HepG2 (cell line): ENCODE data around the gene DLX1. TPM values are rescaled to one million over a fixed set of nuclear protein-coding genes. Genes with fewer than 3 reads are reported as not detected.

Experiments used
- BCLAF1 ChIP-seq: fragments of 450-650 bp; IDR thresholded peaks from 2 replicates; pipeline ENCODE4 v1.6.1; 2017; ENCODE audit warnings: mild to moderate bottlenecking
- RNF2 ChIP-seq: fragments of 450-650 bp; conservative IDR thresholded peaks from 2 replicates; pipeline ENCODE4 v1.6.1; 2016; ENCODE audit warnings: low read depth
- SATB2 ChIP-seq: sonication (generic); formaldehyde crosslinking; IDR thresholded peaks from 2 replicates; pipeline ENCODE4 v1.5.0; 2020; ENCODE audit warnings: missing genetic modification reagents
- TARDBP ChIP-seq: sonication (generic); formaldehyde crosslinking; IDR thresholded peaks from 2 replicates; pipeline ENCODE4 v1.8.0; 2022; ENCODE audit warnings: mild to moderate bottlenecking, missing genetic modification reagents
- TFE3 ChIP-seq: IDR thresholded peaks from 2 replicates; pipeline ENCODE4 v1.6.1; 2016
- ZBTB42 ChIP-seq: sonication (generic); formaldehyde crosslinking; IDR thresholded peaks from 2 replicates; pipeline ENCODE4 v1.5.0; 2020; ENCODE audit warnings: mild to moderate bottlenecking, missing genetic modification reagents
- ZNF124 ChIP-seq: sonication (generic); formaldehyde crosslinking; IDR thresholded peaks from 2 replicates; pipeline ENCODE4 v1.4.0; 2020; ENCODE audit warnings: missing genetic modification reagents
- ZNF296 ChIP-seq: sonication (generic); formaldehyde crosslinking; conservative IDR thresholded peaks from 2 replicates; pipeline ENCODE4 v1.5.0; 2020; ENCODE audit warnings: mild to moderate bottlenecking, missing genetic modification reagents
- ZNF317 ChIP-seq: sonication (generic); formaldehyde crosslinking; IDR thresholded peaks from 2 replicates; pipeline ENCODE4 v1.5.0; 2020; ENCODE audit warnings: mild to moderate bottlenecking, missing genetic modification reagents
- ZNF615 ChIP-seq: sonication (generic); formaldehyde crosslinking; IDR thresholded peaks from 2 replicates; pipeline ENCODE4 v1.5.0; 2020; ENCODE audit warnings: mild to moderate bottlenecking, missing genetic modification reagents, borderline replicate concordance
- ZNF616 ChIP-seq: sonication (generic); formaldehyde crosslinking; IDR thresholded peaks from 2 replicates; pipeline ENCODE4 v1.5.0; 2020; ENCODE audit warnings: low read depth, mild to moderate bottlenecking, missing genetic modification reagents
- ZNF737 ChIP-seq: sonication (generic); formaldehyde crosslinking; IDR thresholded peaks from 2 replicates; pipeline ENCODE4 v1.5.0; 2020; ENCODE audit warnings: missing genetic modification reagents, mild to moderate bottlenecking, borderline replicate concordance
- polyA plus RNA-seq, 8 experiments: library from polyadenylated mRNA; depleted of rRNA in 3 of 8; stranded (reverse) in 7 of 8; unstranded in 1 of 8; fragments of >200 nt; fragmentation: Illumina TruSeq in 4 of 8; extraction: Trizol in 4 of 8; gene quantifications; 2 replicates each; pipeline versions ENCODE4 v1.2.1 to v1.2.3, GENCODE V29; 2011 to 2016; ENCODE audit warnings: low read depth in 4 of 8, missing spikeins in 1 of 8, mixed read lengths in 1 of 8; ENCODE audit not compliant: insufficient read depth in 1 of 8
- total RNA-seq, 5 experiments: library from RNA; depleted of rRNA; stranded (reverse); fragments of >200 nt; fragmentation: Illumina TruSeq; extraction: Trizol; gene quantifications; 2 replicates each; pipeline ENCODE4 v1.2.3, GENCODE V29; 2016; ENCODE audit warnings: low read depth in 1 of 5
- TF ChIP-seq, protein P1 (sequence below): sonication (generic); formaldehyde crosslinking; IDR thresholded peaks from 2 replicates; pipeline ENCODE4 v1.5.1; 2020; ENCODE audit warnings: mild to moderate bottlenecking, missing genetic modification reagents, moderate library complexity
- TF ChIP-seq, protein P2 (sequence below): sonication (generic); formaldehyde crosslinking; IDR thresholded peaks from 2 replicates; pipeline ENCODE4 v1.4.0; 2020; ENCODE audit warnings: missing genetic modification reagents, borderline replicate concordance
- TF ChIP-seq, protein P3 (sequence below): sonication (generic); formaldehyde crosslinking; IDR thresholded peaks from 2 replicates; pipeline ENCODE4 v1.5.0; 2020; ENCODE audit warnings: missing genetic modification reagents, mild to moderate bottlenecking, borderline replicate concordance
- TF ChIP-seq, protein P4 (sequence below): sonication (generic); formaldehyde crosslinking; IDR thresholded peaks from 2 replicates; pipeline ENCODE4 v1.5.0; 2020; ENCODE audit warnings: missing genetic modification reagents

The DLX1 gene
- total and polyA plus RNA-seq, 2 of the 13 experiments (the other 11 are each of a cell fraction or from before 2014, with no cell fraction given): 0.18 to 0.86 TPM

- no peak for TF ChIP-seq BCLAF1
- no peak; the same call in none of the 2 replicates for TF ChIP-seq RNF2
- TF ChIP-seq ZBTB42 (CRISPR knock-in tag): no peak
- no peak for TF ChIP-seq TFE3 (CRISPR knock-in tag)
- TF ChIP-seq ZNF616 (CRISPR knock-in tag): no peak; the same call in 1 of the 2 replicates
- TF ChIP-seq, protein P1, sequence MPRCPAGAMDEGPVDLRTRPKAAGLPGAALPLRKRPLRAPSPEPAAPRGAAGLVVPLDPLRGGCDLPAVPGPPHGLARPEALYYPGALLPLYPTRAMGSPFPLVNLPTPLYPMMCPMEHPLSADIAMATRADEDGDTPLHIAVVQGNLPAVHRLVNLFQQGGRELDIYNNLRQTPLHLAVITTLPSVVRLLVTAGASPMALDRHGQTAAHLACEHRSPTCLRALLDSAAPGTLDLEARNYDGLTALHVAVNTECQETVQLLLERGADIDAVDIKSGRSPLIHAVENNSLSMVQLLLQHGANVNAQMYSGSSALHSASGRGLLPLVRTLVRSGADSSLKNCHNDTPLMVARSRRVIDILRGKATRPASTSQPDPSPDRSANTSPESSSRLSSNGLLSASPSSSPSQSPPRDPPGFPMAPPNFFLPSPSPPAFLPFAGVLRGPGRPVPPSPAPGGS (CRISPR knock-in tag): no peak
- TF ChIP-seq ZNF615 (CRISPR knock-in tag): 0 out of 2 replicates have a peak, but pooled peaks have one; percentile 43
- TF ChIP-seq ZNF296 (CRISPR knock-in tag): peak; percentile 31; the same call in 1 of the 2 replicates
- no peak for TF ChIP-seq SATB2 (CRISPR knock-in tag)
- TF ChIP-seq, protein P2, sequence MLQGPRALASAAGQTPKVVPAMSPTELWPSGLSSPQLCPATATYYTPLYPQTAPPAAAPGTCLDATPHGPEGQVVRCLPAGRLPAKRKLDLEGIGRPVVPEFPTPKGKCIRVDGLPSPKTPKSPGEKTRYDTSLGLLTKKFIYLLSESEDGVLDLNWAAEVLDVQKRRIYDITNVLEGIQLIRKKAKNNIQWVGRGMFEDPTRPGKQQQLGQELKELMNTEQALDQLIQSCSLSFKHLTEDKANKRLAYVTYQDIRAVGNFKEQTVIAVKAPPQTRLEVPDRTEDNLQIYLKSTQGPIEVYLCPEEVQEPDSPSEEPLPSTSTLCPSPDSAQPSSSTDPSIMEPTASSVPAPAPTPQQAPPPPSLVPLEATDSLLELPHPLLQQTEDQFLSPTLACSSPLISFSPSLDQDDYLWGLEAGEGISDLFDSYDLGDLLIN (CRISPR knock-in tag): no peak; the same call in 1 of the 2 replicates
- TF ChIP-seq, protein P3, sequence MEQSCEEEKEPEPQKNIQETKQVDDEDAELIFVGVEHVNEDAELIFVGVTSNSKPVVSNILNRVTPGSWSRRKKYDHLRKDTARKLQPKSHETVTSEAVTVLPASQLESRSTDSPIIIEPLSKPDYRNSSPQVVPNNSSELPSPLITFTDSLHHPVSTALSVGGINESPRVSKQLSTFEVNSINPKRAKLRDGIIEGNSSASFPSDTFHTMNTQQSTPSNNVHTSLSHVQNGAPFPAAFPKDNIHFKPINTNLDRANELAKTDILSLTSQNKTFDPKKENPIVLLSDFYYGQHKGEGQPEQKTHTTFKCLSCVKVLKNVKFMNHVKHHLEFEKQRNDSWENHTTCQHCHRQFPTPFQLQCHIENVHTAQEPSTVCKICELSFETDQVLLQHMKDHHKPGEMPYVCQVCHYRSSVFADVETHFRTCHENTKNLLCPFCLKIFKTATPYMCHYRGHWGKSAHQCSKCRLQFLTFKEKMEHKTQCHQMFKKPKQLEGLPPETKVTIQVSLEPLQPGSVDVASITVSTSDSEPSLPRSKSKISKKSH (CRISPR knock-in tag): peak; percentile 78; the same call in 1 of the 2 replicates
- TF ChIP-seq TARDBP (CRISPR knock-in tag): no peak
- TF ChIP-seq ZNF317 (CRISPR knock-in tag): 0 out of 2 replicates have a peak, but pooled peaks have one; percentile 60
- TF ChIP-seq ZNF737: no peak
- TF ChIP-seq ZNF124 (CRISPR knock-in tag): no peak; the same call in 1 of the 2 replicates
- TF ChIP-seq, protein P4, sequence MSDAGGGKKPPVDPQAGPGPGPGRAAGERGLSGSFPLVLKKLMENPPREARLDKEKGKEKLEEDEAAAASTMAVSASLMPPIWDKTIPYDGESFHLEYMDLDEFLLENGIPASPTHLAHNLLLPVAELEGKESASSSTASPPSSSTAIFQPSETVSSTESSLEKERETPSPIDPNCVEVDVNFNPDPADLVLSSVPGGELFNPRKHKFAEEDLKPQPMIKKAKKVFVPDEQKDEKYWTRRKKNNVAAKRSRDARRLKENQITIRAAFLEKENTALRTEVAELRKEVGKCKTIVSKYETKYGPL (CRISPR knock-in tag): peak; percentile 37; the same call in 1 of the 2 replicates
Measured at GRCh38 chr2:172084645-172085459, 455 bp upstream of the DLX1 start (continued).
